Type B pancreatic cell (in vitro differentiated cells): ENCODE data around the gene ARL5C. TPM values are rescaled to one million over a fixed set of nuclear protein-coding genes. Genes with fewer than 3 reads are reported as not detected.

Source experiments
- DNase-seq: peaks from one replicate; pipeline ENCODE4 v3.0.0; 2021; ENCODE audit warnings: mixed read lengths; ENCODE audit not compliant: unreplicated experiment; ENCODE audit errors: extremely low spot score
- H3K27ac Mint-ChIP-seq: 2 replicates; pipeline ENCODE4 v1.8.0; 2021; ENCODE audit warnings: mild to moderate bottlenecking, mixed read lengths
- H3K27me3 Mint-ChIP-seq: 2 replicates; pipeline ENCODE4 v1.8.0; 2021; ENCODE audit warnings: mixed read lengths
- H3K36me3 Mint-ChIP-seq: 2 replicates; pipeline ENCODE4 v1.8.0; 2021; ENCODE audit warnings: mixed read lengths
- H3K4me1 Mint-ChIP-seq: one replicate; pipeline ENCODE4 v1.8.0; 2021; ENCODE audit warnings: mixed read lengths; ENCODE audit not compliant: unreplicated experiment
- H3K4me3 Mint-ChIP-seq: 2 replicates; pipeline ENCODE4 v1.8.0; 2021; ENCODE audit warnings: mild to moderate bottlenecking, mixed read lengths
- H3K9me3 Mint-ChIP-seq: 2 replicates; pipeline ENCODE4 v1.8.0; 2021; ENCODE audit warnings: mixed read lengths
- CTCF ChIP-seq: fragments of 200-600 bp; sonication (generic); conservative IDR thresholded peaks from 2 replicates; pipeline ENCODE4 v1.5.0; 2021; ENCODE audit warnings: antibody characterized with exemption, mild to moderate bottlenecking
- total RNA-seq: library from RNA; stranded (reverse); gene quantifications from 2 replicates; pipeline ENCODE4 v1.2.1, GENCODE V29; 2021; ENCODE audit warnings: low replicate concordance

The ARL5C gene
- total RNA-seq, 1 donor from 2014 or later, result not detected

GRCh38 chr17:39194089-39194984 is 28.4 kb upstream of the ARL5C start:
- peaks cover 3% of the 10 kb centered on the region for H3K36me3 Mint-ChIP-seq
- no peak for DNase-seq
- H3K4me1 Mint-ChIP-seq, result peaks cover 4% of the 10 kb centered on the region
- H3K4me3 Mint-ChIP-seq, result no peak overlapping the region
- TF ChIP-seq CTCF, result peak; percentile 58
- no peak overlapping the region for H3K27ac Mint-ChIP-seq
- no peaks in the 10 kb centered on the region for H3K9me3 Mint-ChIP-seq
- no peaks in the 10 kb centered on the region for H3K27me3 Mint-ChIP-seq

- no peak for DNase-seq
- peaks cover 4% of the 10 kb centered on the region for H3K4me1 Mint-ChIP-seq
- no peak overlapping the region for H3K27ac Mint-ChIP-seq
- H3K4me3 Mint-ChIP-seq, result no peak overlapping the region
- TF ChIP-seq CTCF, result no peak
- H3K27me3 Mint-ChIP-seq, result no peaks in the 10 kb centered on the region
- H3K9me3 Mint-ChIP-seq, result no peaks in the 10 kb centered on the region
- peaks cover 3% of the 10 kb centered on the region for H3K36me3 Mint-ChIP-seq
Measured at GRCh38 chr17:39193346-39193745, 27.4 kb upstream of the ARL5C start.

- Mint-ChIP-seq H3K4me1 (peaks cover 4% of the 10 kb centered on the region), H3K27ac (no peak overlapping the region), H3K4me3 (no peak overlapping the region), H3K36me3 (peaks cover 3% of the 10 kb centered on the region), H3K9me3 (no peaks in the 10 kb centered on the region), H3K27me3 (no peaks in the 10 kb centered on the region)
- no peak for DNase-seq
- TF ChIP-seq CTCF, result no peak
Measured at GRCh38 chr17:39192901-39193300, 26.9 kb upstream of the ARL5C start.

GRCh38 chr17:39191750-39192510 is 26.0 kb upstream of the ARL5C start:
- Mint-ChIP-seq H3K4me3 (no peak overlapping the region), H3K27ac (no peak overlapping the region), H3K4me1 (peaks cover 4% of the 10 kb centered on the region), H3K27me3 (no peaks in the 10 kb centered on the region), H3K36me3 (peaks cover 3% of the 10 kb centered on the region), H3K9me3 (no peaks in the 10 kb centered on the region)
- TF ChIP-seq CTCF, result no peak
- DNase-seq, result no peak

GRCh38 chr17:39187152-39187830 is 21.3 kb upstream of the ARL5C start:
- H3K4me3 Mint-ChIP-seq, result no peak overlapping the region
- no peaks in the 10 kb centered on the region for H3K9me3 Mint-ChIP-seq
- no peak overlapping the region for H3K27ac Mint-ChIP-seq
- H3K4me1 Mint-ChIP-seq, result no peaks in the 10 kb centered on the region
- H3K27me3 Mint-ChIP-seq, result no peaks in the 10 kb centered on the region
- TF ChIP-seq CTCF, result no peak
- no peak for DNase-seq
- H3K36me3 Mint-ChIP-seq, result no peaks in the 10 kb centered on the region
